Measurements from ENCODE around the gene SNX27. TPM values are rescaled to one million over a fixed set of nuclear protein-coding genes. Genes with fewer than 3 reads are reported as not detected.

Gene SNX27
- total RNA-seq (66.6 TPM), polyA plus RNA-seq (18.6 TPM)

DNA sequence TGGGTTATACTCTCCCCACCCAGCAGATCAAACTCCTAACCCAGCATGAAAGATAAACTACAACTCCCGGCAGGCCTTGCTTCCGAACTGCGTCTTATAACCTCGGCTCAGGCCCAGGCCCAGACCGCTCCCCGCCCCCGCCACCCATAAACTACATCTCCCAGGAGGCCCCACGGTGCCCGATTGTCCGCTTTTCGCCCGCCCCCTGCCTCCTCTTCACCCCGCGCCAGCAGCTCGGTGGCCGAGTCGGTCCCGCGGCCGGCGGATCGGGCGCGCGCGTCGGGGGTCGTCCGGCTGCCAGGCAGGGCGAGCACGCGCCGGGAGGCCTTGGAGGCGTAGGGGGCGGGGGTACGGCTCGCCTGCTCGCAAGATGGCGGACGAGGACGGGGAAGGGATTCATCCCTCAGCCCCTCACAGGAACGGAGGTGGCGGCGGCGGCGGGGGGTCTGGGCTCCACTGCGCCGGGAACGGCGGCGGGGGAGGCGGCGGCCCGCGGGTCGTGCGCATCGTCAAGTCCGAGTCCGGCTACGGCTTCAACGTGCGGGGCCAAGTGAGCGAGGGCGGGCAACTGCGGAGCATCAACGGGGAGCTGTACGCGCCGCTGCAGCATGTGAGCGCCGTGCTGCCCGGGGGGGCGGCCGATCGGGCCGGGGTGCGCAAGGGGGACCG lies at the start of gene SNX27:
TSS of gene SNX27 (plus strand) at position 219 of the 669 bp plus-strand sequence. CDS start at position 371, 152 bp downstream.
- WGBS = under 1% methylated on average over 79 of the region's 79 CpGs
- Histone ChIP-seq H3K4me3 (ENCODE audit: low read depth, low read length) (peak within 1 kb of the TSS; percentile 86), H3K27ac (ENCODE audit: low read depth) (peak within 1 kb of the TSS; percentile 96), H3K4me1 (ENCODE audit: insufficient read depth) (no peaks in the 10 kb centered on the region), H3K36me3 (ENCODE audit: insufficient read depth) (no peaks in the 10 kb centered on the region)
- peak; percentile 88 for DNase-seq (ENCODE audit: extremely low spot score)

DNA sequence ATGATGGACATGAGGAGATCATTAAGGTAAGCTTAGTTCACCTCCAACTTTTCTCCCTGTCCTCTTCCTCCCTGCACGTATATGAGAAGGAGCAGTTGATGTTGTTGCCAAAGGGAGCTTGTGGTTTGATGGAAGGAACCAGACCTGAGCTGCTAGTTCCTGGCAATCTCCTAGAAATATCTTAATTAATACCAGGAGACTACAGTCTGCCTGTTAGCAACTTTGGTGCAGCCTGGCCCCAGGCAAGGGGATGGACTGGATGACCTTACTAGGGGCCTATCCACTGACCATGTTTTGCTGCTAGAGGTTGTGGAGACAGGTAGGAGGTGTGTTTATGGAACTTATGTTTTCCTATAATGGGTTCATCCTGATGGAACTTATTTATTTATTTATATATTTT lies 49.2 kb upstream of the SNX27 start:
- WGBS = 78% methylated on average over 1 of the region's 1 CpG
- no peak for DNase-seq (ENCODE audit: extremely low spot score)

DNA sequence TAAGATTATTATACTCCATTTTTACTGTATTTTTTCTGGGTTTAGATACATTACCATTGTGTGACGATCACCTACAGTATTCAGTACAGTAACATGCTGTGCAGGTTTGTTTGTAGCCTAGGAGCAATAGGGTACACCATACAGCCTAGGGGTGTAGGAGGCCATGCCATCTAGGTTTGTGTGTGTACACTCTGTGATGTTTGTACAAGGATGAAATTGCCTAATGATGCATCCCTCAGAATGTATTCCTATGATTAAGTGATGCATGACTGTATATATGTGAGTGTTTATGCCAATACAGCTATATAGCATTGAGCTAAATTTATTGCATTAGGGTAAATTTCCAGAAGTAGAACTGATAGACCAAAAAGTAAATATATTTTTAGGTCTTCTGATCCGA lies 48.5 kb upstream of the SNX27 start:
- 95% methylated on average over 2 of the region's 2 CpGs for WGBS
- Histone ChIP-seq H3K27ac (ENCODE audit: low read depth) (no peak overlapping the region), H3K4me3 (ENCODE audit: low read depth, low read length) (no peak overlapping the region), H3K36me3 (ENCODE audit: insufficient read depth) (peaks cover 4% of the 10 kb centered on the region), H3K4me1 (ENCODE audit: insufficient read depth) (no peaks in the 10 kb centered on the region)
- no peak for DNase-seq (ENCODE audit: extremely low spot score)

More for the DNA sequence above, 49.2 kb upstream of the SNX27 start:
- H3K36me3 ChIP-seq (ENCODE audit: insufficient read depth) = peaks cover 4% of the 10 kb centered on the region
- no peaks in the 10 kb centered on the region for H3K4me1 ChIP-seq (ENCODE audit: insufficient read depth)
- no peak overlapping the region for H3K4me3 ChIP-seq (ENCODE audit: low read depth, low read length)
- no peak overlapping the region for H3K27ac ChIP-seq (ENCODE audit: low read depth)

DNA sequence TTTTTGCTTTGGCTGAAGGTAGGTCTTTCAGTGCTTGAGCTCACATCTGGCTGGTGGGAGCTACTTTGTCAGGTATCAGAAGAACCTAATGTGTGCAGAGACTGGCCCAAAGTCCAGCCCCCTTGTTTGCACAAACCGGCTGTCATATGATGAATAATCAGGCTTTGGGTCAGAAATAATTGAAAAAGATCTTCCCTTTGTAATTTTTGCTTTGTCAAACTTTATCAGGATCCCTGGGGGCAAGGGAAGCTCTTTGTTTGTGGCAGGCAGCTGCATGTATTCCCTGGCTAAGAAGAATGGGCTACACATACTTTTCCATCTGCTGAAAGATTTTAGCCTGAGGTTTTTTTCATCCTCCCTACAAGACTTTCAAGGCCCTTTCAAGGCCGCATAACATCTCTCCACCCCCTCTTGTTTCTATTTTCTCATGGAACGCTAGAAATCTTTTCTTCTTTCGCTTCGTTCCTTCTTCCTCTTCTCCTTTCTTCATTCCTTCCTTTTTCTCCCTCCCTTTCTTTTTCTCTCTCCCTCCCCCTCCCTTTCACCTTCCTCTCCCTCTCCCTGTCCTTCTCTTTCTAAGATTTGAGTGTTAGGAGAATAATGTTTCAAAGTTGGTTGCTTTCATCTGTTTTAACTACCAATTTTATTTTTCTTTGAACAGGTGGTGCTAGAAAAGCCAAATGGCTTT lies 46.2 kb upstream of the SNX27 start:
- no peaks in the 10 kb centered on the region for H3K4me1 ChIP-seq (ENCODE audit: insufficient read depth)
- no peak overlapping the region for H3K4me3 ChIP-seq (ENCODE audit: low read depth, low read length)
- H3K27ac ChIP-seq (ENCODE audit: low read depth) = no peak overlapping the region
- H3K36me3 ChIP-seq (ENCODE audit: insufficient read depth) = peaks cover 4% of the 10 kb centered on the region
- no peak for DNase-seq (ENCODE audit: extremely low spot score)
- WGBS = 84% methylated on average over 5 of the region's 5 CpGs

DNA sequence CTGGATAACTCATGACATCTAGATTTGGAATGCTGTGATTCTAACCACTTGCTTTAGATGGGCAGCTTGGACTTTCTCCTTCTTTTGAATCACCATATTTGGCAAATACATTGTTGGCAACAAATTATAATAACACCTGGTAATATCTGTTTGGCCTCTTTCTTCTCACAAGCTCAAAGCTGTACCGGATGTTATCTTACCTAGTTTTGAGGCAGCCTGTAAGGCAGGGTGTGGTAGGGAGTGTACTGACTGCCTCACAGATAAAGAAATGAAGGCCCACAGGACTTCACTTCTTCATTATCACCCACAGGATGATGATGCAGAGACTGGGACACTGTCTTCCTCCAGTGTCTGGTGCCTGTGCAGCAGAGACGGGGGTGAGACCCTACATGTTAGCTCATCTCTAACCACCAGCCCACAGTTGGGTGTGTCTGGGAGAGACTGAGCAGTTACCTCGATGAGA lies 43.2 kb upstream of the SNX27 start:
- H3K4me1 ChIP-seq (ENCODE audit: insufficient read depth) = no peaks in the 10 kb centered on the region

DNA sequence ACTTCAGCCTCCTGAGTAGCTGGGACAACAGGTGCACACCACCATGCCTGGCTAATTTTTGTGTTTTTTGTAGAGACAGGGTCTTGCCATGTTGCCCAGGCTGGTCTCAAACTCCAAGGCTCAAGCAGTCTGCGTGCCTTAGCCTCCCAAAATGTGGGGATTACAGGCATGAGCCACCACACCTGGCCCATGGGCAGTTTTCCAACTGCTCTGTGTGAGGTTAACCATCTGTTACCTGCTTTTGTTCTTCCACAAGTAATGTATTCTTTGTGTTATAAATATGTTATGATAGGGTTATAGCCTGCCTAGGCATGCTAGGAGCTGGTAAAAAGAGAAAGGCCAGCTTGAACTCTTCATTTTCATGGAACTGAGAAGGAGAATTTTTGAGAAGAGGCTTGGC lies 41.0 kb upstream of the SNX27 start:
- H3K4me3 ChIP-seq (ENCODE audit: low read depth, low read length) = no peak overlapping the region
- 72% methylated on average over 1 of the region's 1 CpG for WGBS

More for the DNA sequence above, 43.2 kb upstream of the SNX27 start:
- H3K4me3 ChIP-seq (ENCODE audit: low read depth, low read length) = no peak overlapping the region
- DNase-seq (ENCODE audit: extremely low spot score) = no peak
- H3K27ac ChIP-seq (ENCODE audit: low read depth) = no peak overlapping the region
- peaks cover 4% of the 10 kb centered on the region for H3K36me3 ChIP-seq (ENCODE audit: insufficient read depth)
- WGBS = 77% methylated on average over 3 of the region's 3 CpGs

DNA sequence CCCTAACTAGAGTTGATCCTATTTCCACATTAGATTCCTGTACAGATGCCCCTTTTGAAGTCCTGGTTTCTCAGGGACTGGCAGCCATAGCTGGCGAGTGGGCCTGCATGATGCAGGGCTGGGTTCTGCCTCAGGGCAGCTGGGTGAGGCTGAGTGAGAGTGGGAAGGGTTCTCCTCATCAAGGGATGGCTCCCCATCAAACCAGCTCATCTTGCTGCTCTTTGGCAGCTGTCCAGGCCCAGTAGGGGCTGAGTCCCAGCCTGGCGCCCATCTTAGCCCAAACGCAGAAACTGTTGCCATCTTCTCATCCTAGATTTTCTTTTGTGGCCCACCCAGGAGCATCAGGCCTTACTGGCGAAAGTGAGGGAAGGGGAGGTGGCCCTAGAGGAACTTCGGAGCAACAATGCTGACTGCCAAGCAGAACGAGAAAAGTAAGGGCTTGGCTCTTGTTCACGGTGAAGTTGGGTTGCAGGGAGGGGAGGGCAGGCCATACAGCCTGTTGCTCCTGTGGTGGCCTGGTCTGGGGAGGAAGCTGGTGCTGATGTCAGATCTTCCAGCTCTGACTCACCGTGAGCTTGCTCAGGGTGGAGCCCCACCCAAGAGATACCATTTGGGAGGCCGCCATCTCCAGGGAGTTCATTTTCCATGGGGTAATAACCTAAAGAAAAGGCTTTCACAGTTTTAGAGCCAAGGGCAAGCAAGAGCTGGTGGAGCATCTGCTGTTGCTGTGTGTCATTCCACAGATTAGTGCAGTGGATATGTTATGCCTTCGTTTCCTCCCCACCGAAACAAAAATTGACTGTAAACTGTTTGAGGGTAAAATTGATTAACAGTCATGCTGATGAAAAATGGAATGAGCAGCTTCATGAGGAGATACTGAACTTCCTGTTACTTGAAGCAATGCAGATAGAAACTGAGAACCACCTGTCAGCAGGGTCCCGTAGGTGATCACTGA lies 37.0 kb upstream of the SNX27 start:
- no peak overlapping the region for H3K4me3 ChIP-seq (ENCODE audit: low read depth, low read length)
- peaks cover 8% of the 10 kb centered on the region for H3K36me3 ChIP-seq (ENCODE audit: insufficient read depth)
- H3K4me1 ChIP-seq (ENCODE audit: insufficient read depth) = peaks cover 1% of the 10 kb centered on the region
- no peak for DNase-seq (ENCODE audit: extremely low spot score)
- 75% methylated on average over 12 of the region's 12 CpGs for WGBS
- H3K27ac ChIP-seq (ENCODE audit: low read depth) = no peak overlapping the region

More for the DNA sequence above, 41.0 kb upstream of the SNX27 start:
- Histone ChIP-seq H3K4me1 (ENCODE audit: insufficient read depth) (peaks cover 1% of the 10 kb centered on the region), H3K27ac (ENCODE audit: low read depth) (no peak overlapping the region), H3K36me3 (ENCODE audit: insufficient read depth) (peaks cover 4% of the 10 kb centered on the region)
- DNase-seq (ENCODE audit: extremely low spot score) = no peak

DNA sequence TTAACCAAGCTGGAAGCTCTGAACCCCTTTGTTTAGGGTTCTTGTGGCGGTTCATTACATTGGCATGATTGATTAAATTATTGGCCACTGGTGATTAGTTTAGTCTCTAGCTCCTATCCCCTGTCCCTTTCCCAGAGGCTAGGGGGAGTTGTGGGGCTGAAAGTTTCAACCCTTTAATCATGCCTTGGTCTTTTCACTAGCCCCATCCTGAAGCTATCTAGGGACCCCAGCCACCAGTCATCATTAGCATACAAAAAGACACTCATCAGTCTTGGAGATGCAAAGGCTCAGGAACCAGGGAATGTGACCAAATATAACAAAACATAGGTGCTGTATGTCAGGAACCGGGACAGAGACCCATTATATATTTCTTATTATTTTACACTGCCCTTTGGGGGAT lies 34.7 kb upstream of the SNX27 start:
- peaks cover 8% of the 10 kb centered on the region for H3K36me3 ChIP-seq (ENCODE audit: insufficient read depth)
- no peak for DNase-seq (ENCODE audit: extremely low spot score)
- H3K4me3 ChIP-seq (ENCODE audit: low read depth, low read length) = no peak overlapping the region
- no peak overlapping the region for H3K27ac ChIP-seq (ENCODE audit: low read depth)
- WGBS = 97% methylated on average over 2 of the region's 2 CpGs
- peaks cover 1% of the 10 kb centered on the region for H3K4me1 ChIP-seq (ENCODE audit: insufficient read depth)

DNA sequence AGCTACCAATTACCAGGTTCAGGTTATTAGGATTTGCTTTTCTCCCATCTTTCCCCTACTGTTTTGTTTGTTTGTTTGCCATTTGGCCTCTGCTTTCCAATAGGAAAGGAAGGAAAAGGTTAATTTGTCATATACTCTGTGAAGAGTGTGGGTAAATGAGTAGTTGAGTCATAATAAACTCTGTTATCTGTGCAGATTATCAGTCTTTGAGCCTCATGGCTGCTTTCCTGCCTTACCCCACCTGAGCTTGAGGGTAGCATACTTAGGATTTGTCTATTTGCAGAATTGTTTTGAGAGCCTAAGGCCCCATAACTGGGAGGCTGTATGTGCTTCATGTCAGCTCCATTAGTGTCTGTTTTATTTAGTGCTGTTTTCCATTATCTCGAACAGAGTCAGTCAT lies 32.9 kb upstream of the SNX27 start:
- Histone ChIP-seq H3K4me3 (ENCODE audit: low read depth, low read length) (no peak overlapping the region), H3K36me3 (ENCODE audit: insufficient read depth) (peaks cover 8% of the 10 kb centered on the region), H3K27ac (ENCODE audit: low read depth) (no peak overlapping the region), H3K4me1 (ENCODE audit: insufficient read depth) (peaks cover 1% of the 10 kb centered on the region)
- 78% methylated on average over 1 of the region's 1 CpG for WGBS
- DNase-seq (ENCODE audit: extremely low spot score) = no peak

DNA sequence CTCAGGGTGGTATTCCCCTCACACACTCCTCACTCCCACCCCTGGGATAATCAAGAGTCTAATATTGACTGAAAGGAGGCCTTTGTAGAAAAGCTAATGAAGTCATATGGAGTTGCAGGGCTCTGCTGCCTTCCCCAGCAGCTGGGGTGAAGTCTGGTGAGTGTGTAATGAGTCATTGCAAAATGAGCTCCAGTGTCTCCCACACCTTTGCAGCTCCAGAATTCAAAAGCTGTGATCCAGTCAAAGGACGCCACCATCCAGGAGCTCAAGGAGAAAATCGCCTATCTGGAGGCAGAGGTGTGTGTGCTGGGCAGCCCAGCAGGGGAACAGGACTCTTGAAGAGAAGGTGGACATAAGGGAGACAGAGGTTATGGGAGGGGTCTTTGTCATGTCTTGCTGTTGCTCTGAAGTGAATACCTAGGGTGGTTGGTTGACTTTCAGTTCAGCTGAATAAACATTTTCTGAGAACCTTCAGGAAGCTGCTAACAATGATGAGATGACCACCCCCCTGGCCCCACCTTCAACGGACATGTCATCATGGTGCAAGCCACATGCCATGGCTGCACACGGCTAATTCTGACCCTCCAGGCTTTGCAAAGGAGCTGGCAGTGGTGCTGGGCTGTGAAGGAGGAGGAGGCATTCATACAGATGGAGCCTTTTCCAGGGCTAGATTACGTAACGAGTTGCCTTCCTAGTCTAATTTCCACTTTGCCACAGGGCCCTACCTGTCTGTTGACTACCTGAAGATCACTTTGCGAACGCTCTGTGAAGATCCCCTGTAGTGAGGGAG lies 32.2 kb upstream of the SNX27 start:
- 87% methylated on average over 8 of the region's 8 CpGs for WGBS
- Histone ChIP-seq H3K4me1 (ENCODE audit: insufficient read depth) (peaks cover 1% of the 10 kb centered on the region), H3K4me3 (ENCODE audit: low read depth, low read length) (no peak overlapping the region), H3K36me3 (ENCODE audit: insufficient read depth) (peaks cover 8% of the 10 kb centered on the region), H3K27ac (ENCODE audit: low read depth) (no peak overlapping the region)
- DNase-seq (ENCODE audit: extremely low spot score) = no peak

DNA sequence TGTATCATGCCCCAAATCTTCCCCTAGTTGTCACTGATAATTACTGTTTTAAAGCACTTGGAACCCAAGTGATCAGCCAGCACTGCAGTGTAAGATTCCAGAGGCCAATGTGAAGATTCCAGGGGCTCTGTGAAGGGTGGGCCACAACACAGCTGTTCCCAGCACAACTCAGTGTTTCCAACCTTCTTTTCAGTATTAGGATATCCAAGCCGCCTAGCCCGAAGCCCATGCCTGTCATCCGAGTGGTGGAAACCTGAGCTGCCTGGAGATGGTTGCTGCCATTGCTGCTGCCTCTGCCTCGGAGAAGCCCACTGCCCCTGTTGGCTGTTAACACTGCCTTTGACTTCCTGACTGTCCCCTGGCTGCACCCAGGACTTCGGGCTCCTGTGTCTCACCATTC lies 30.4 kb upstream of the SNX27 start:
- Histone ChIP-seq H3K36me3 (ENCODE audit: insufficient read depth) (peaks cover 3% of the 10 kb centered on the region), H3K27ac (ENCODE audit: low read depth) (no peak overlapping the region), H3K4me1 (ENCODE audit: insufficient read depth) (no peaks in the 10 kb centered on the region), H3K4me3 (ENCODE audit: low read depth, low read length) (no peak overlapping the region)
- no peak for DNase-seq (ENCODE audit: extremely low spot score)
- 59% methylated on average over 5 of the region's 5 CpGs for WGBS

DNA sequence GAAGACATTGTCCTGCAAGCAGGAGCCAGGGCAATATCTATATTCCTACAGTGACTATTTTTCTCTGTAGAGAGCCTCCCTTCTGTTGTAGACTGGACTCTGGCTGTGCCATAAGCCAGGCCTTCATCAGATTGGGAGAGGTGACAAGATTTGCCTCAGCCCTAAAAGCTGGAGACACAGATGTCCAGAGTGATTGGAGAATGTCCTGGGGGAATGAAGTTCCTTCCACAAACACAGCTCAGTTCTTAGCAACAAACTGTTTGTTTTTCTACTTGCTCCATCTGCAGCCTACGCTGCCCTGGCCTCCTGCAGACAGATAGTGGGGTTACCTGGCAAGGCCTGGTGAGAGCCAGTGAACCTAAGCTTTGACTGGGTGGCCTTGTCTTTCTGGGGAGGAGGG lies 29.9 kb upstream of the SNX27 start:
- DNase-seq (ENCODE audit: extremely low spot score) = no peak
- Histone ChIP-seq H3K4me1 (ENCODE audit: insufficient read depth) (no peaks in the 10 kb centered on the region), H3K36me3 (ENCODE audit: insufficient read depth) (peaks cover 3% of the 10 kb centered on the region), H3K4me3 (ENCODE audit: low read depth, low read length) (no peak overlapping the region), H3K27ac (ENCODE audit: low read depth) (no peak overlapping the region)
- WGBS = 86% methylated on average over 1 of the region's 1 CpG

DNA sequence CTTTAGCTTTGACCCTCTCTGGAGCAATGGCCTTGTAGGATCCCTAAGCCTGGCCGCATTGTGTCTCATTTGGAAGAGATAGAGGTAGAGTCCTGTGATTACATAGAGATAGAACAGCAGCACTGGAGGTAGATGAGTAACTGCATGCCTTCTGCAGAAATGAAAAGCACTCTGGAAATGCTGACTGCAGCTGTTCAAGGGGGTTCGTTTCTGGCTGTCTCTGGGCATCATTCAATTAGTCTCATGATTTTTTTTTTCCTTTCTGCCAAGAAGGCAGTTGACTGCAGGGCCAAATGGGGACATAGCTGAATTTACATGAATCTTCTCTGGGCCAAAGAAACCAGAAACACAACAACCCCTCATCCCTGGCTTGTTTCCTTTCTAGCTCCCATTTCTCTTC lies 28.1 kb upstream of the SNX27 start:
- Histone ChIP-seq H3K4me3 (ENCODE audit: low read depth, low read length) (no peak overlapping the region), H3K36me3 (ENCODE audit: insufficient read depth) (peaks cover 3% of the 10 kb centered on the region), H3K4me1 (ENCODE audit: insufficient read depth) (no peaks in the 10 kb centered on the region), H3K27ac (ENCODE audit: low read depth) (no peak overlapping the region)
- WGBS = 65% methylated on average over 2 of the region's 2 CpGs
- no peak for DNase-seq (ENCODE audit: extremely low spot score)

Measured in urinary bladder (tissue), 4 donors.